ENCODE results near the gene PCP2.

DNA sequence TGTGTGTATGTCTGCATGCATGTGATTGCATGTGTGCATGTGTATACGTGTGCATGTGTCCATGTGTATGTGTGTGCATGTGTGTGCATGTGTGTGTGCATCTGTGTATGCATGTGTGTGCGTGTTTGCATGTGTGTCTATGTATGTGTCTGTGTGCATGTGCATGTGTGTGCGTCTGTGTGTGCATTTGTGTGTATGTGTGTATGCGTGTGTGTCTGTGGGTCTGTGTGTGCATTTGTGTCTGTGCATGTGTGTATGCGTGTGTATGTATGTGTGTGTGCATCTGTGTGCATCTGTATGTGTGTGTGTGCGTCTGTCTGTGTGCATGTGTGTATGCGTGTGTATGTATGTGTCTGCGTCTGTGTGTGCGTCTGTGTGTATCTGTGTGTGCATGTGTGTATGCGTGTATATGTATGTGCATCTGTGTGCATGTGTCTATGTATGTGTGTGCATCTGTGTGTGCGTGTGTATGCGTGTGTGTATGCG lies 6.4 kb upstream of the PCP2 start:
- TF ChIP-seq, protein P1, sequence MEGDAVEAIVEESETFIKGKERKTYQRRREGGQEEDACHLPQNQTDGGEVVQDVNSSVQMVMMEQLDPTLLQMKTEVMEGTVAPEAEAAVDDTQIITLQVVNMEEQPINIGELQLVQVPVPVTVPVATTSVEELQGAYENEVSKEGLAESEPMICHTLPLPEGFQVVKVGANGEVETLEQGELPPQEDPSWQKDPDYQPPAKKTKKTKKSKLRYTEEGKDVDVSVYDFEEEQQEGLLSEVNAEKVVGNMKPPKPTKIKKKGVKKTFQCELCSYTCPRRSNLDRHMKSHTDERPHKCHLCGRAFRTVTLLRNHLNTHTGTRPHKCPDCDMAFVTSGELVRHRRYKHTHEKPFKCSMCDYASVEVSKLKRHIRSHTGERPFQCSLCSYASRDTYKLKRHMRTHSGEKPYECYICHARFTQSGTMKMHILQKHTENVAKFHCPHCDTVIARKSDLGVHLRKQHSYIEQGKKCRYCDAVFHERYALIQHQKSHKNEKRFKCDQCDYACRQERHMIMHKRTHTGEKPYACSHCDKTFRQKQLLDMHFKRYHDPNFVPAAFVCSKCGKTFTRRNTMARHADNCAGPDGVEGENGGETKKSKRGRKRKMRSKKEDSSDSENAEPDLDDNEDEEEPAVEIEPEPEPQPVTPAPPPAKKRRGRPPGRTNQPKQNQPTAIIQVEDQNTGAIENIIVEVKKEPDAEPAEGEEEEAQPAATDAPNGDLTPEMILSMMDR (IDR thresholded peaks at IDR 0.05 in 4 of 5, conservative IDR thresholded peaks at IDR 0.05 in 1 of 5), result no peak
- no peak for TF ChIP-seq POLR2A (IDR thresholded peaks at IDR 0.05)

Data from gastrocnemius medialis (tissue), 4 donors.